ENCODE measurements around the gene GNL2.

DNA sequence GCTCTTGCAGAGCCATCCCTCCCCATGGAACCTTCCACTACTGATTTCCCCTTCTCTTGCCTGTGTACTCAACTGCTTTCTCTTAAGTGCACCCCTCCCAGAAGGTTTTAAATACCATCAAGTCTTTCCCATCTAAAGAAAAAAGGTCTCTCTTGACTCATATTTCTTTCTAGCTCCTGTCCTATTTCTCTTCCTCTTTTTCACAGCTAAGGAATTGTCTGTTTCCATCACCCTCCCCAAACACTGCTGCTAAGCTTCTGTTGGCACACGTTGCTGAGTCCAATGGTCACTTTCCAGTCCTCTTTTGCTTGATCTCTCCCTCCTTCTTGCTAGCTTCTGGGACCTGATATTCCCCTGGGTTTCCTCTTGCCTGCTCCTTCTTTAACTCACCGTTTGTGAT, 13.3 kb upstream of the GNL2 start:
- TF ChIP-seq YY1 (IDR thresholded peaks at IDR 0.05; ENCODE audit: insufficient read depth, insufficient read length): no peak
- TF ChIP-seq SUZ12 (IDR thresholded peaks at IDR 0.05; ENCODE audit: extremely low read depth, insufficient read depth, insufficient read length): no peak

Data from NT2/D1 (cell line).